Lung (tissue), 12 donors: ENCODE measurements around the gene DHRS13. TPM values are rescaled to one million over a fixed set of nuclear protein-coding genes. Genes with fewer than 3 reads are reported as not detected.

Source experiments
- ATAC-seq: fragments of 200-7000 bp; cut with Tn5 transposase; one replicate; pipeline ENCODE4 v1.9.1; 2020; ENCODE audit warnings: moderate number of reproducible peaks; ENCODE audit not compliant: insufficient read depth, low FRiP score
- DNase-seq, 3 donors: peaks; one replicate each; pipeline ENCODE4 v3.0.0-alpha.2; 2013 to 2017
- H3K27ac ChIP-seq, 2 donors: one replicate each; pipeline ENCODE4 v1.5.1; 2013; ENCODE audit warnings: mild to moderate bottlenecking in 2 of 2, moderate library complexity in 2 of 2, control low read depth in 1 of 2, inconsistent platforms in 1 of 2, low read depth in 1 of 2, low read length in 1 of 2
- H3K27me3 ChIP-seq, 3 donors: one replicate each; pipeline ENCODE4 v1.5.1; 2013; ENCODE audit warnings: low read length in 2 of 3; ENCODE audit not compliant: control insufficient read depth in 3 of 3, insufficient read depth in 3 of 3
- H3K36me3 ChIP-seq, 4 donors: one replicate each; pipeline ENCODE4 v1.5.1; 2013; ENCODE audit warnings: low read length in 4 of 4, mild to moderate bottlenecking in 1 of 4, moderate library complexity in 1 of 4; ENCODE audit not compliant: control insufficient read depth in 4 of 4, insufficient read depth in 4 of 4
- H3K4me1 ChIP-seq, 5 donors: one replicate each; pipeline ENCODE4 v1.5.1; 2013; ENCODE audit warnings: low read length in 5 of 5, mild to moderate bottlenecking in 2 of 5, moderate library complexity in 1 of 5; ENCODE audit not compliant: control insufficient read depth in 5 of 5, insufficient read depth in 5 of 5
- H3K4me3 ChIP-seq: one replicate; pipeline ENCODE4 v1.5.1; 2013; ENCODE audit warnings: mild to moderate bottlenecking, control low read depth, moderate library complexity
- H3K9ac ChIP-seq, 2 donors: one replicate each; pipeline ENCODE4 v1.5.1; 2013; ENCODE audit warnings: low read length in 2 of 2, control low read depth in 1 of 2; ENCODE audit not compliant: insufficient read depth in 1 of 2
- H3K9me3 ChIP-seq, 4 donors: one replicate each; pipeline ENCODE4 v1.5.1; 2013; ENCODE audit warnings: low read length in 3 of 4, mild to moderate bottlenecking in 1 of 4, moderate library complexity in 1 of 4; ENCODE audit not compliant: control insufficient read depth in 4 of 4, insufficient read depth in 3 of 4
- WGBS, 2 donors: extraction: QIAGEN DNeasy Blood & Tissue Kit; methylation state at CpG; one replicate each; pipeline ENCODE4 v1.1.7; 2013; 5-methylcytosine and 5-hydroxymethylcytosine counted together
- polyA plus RNA-seq, 2 donors: library from polyadenylated mRNA; stranded (reverse); fragments of 200-250 nt; gene quantifications; one replicate each; pipeline ENCODE4 v1.2.1, GENCODE V29; 2013
- total RNA-seq, 2 donors: library from RNA; depleted of rRNA in 1 of 2; stranded (reverse); fragments of >200 nt in 1 of 2; gene quantifications; one replicate each; pipeline ENCODE4 v1.2.1, GENCODE V29; 2014 to 2021
- TF ChIP-seq, protein P1 (sequence below): IDR thresholded peaks from 2 replicates; pipeline ENCODE4 v1.5.1; 2012; ENCODE audit warnings: mild to moderate bottlenecking; ENCODE audit errors: control extremely low read depth, extremely low read depth
- donor health status: control.
- donor health status: control.
- donor health status: Bipolar disorder and iron deficiency.
- donor health status: healthy.
- donor health status: DM: yes; HTN: yes; CAD: no.

DHRS13 gene
- total and polyA plus RNA-seq, 4 donors, result 10.5 to 29.9 (median 17.4) TPM

DNA sequence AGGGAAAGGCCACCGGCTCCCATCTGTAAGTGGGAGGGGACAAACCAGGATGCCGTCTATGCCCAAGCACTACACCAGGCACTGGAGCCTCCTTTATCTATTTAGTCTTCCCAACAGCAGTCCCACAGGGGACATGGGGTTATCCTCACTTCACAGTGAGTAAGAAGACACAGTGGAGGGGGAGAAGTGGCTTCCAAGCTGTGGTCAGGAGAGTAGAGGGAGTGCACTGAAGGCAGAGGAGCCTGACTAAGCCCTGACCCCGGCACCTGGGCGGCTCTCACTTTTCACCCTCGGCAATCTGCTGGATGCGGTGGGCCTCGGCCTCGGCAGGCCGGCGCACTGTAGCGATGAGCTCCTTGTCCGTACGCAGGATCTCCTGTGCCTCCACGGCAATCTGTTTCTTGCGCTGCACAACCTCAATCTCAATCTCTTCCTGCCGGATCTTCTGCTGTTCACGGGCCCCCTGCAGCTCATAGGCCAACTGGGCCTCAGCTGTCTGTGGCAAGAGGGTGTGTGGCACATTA, 21.3 kb downstream of the DHRS13 start:
- no peak overlapping the region for H3K4me3 ChIP-seq
- no peaks in the 10 kb centered on the region for H3K27me3 ChIP-seq
- ATAC-seq (no peak), DNase-seq (no peak)
- no peaks in the 10 kb centered on the region for H3K4me1 ChIP-seq
- TF ChIP-seq, protein P1, sequence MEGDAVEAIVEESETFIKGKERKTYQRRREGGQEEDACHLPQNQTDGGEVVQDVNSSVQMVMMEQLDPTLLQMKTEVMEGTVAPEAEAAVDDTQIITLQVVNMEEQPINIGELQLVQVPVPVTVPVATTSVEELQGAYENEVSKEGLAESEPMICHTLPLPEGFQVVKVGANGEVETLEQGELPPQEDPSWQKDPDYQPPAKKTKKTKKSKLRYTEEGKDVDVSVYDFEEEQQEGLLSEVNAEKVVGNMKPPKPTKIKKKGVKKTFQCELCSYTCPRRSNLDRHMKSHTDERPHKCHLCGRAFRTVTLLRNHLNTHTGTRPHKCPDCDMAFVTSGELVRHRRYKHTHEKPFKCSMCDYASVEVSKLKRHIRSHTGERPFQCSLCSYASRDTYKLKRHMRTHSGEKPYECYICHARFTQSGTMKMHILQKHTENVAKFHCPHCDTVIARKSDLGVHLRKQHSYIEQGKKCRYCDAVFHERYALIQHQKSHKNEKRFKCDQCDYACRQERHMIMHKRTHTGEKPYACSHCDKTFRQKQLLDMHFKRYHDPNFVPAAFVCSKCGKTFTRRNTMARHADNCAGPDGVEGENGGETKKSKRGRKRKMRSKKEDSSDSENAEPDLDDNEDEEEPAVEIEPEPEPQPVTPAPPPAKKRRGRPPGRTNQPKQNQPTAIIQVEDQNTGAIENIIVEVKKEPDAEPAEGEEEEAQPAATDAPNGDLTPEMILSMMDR, result no peak
- H3K9ac ChIP-seq, result no peak overlapping the region
- no peaks in the 10 kb centered on the region for H3K9me3 ChIP-seq
- H3K36me3 ChIP-seq, result peaks cover 2 to 73% (median 34%) of the 10 kb centered on the region in 4 donors
- no peak overlapping the region for H3K27ac ChIP-seq
- WGBS, 2 donors, result 96 to 98% methylated on average over 17 of the region's 17 CpGs

DNA sequence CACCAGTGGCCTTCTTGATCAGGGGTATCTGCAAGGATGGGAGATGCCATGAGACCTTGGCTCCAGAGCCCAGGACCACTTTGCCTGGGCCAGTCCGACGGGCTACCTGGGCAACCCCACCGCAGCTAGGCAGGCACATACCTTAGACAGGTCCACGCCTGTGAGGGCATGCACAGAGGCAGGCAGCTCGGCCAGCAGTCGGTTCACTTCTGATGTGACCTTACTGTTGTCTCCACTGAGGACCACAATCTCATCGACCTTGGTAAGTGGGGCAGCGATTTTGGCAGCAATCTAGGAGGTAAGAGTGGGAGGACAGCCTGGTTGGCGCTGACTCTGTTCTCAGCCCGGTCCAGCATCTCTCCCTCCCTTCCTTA, 22.3 kb downstream of the DHRS13 start:
- ATAC-seq, result no peak
- Histone ChIP-seq H3K4me3 (no peak overlapping the region), H3K9me3 (no peaks in the 10 kb centered on the region), H3K27ac (no peak overlapping the region), H3K27me3 (no peaks in the 10 kb centered on the region), H3K4me1 (no peaks in the 10 kb centered on the region), H3K36me3 (peaks cover 2 to 65% (median 34%) of the 10 kb centered on the region in 4 donors), H3K9ac (no peak overlapping the region)
- 92 to 94% methylated on average over 10 of the region's 10 CpGs for WGBS, 2 donors
- DNase-seq, result no peak
- TF ChIP-seq, protein P1, result no peak

DNA sequence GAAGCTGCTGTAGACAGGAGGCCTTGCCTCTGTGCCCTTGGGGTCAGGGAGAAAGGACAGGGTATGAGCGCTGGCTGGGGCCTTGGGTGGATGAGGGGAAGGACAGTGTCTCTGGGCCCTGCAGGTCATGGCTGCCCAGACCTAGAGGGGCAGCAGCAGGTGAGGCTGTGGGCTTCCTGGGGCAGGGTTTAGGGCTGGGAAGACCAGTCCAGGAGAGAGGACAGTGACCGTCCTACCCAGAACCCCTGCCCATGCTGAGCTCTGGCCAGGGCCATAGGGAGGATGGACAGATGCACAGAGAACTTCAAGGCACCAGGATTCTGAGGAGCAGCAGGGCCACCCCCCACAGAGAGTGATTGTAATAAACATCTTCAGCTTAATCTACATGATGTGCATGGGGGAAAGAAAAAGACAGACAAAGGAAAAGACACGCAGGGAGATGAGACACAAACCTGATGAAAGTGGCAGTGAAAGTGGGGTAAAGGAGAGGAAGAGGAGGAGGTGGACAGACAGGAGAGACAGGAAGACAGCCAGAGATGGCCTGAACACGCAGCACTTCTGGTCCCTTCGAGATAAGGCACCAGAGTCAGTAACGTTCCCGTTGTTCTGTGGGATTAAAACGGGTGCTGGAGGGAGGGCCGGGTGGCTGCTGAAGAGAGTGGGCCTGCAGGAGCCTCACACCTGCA, 22.9 kb downstream of the DHRS13 start:
- no peaks in the 10 kb centered on the region for H3K4me1 ChIP-seq
- 78 to 85% methylated on average over 8 to 9 of the region's 9 CpGs for WGBS, 2 donors
- H3K36me3 ChIP-seq, result peaks cover 2 to 60% (median 30%) of the 10 kb centered on the region in 4 donors
- no peaks in the 10 kb centered on the region for H3K27me3 ChIP-seq
- ATAC-seq (no peak), DNase-seq (no peak)
- TF ChIP-seq, protein P1, result no peak
- no peak overlapping the region for H3K27ac ChIP-seq
- no peak overlapping the region for H3K4me3 ChIP-seq
- no peak overlapping the region for H3K9ac ChIP-seq
- no peaks in the 10 kb centered on the region for H3K9me3 ChIP-seq
